GM12865 (cell line): ENCODE results near the gene ETNK1.
"Not testable (repeated sequence)": the region's sequence is repeated elsewhere in the genome, so short reads cannot be mapped to it uniquely, and the experiment has no call there.

ENCODE experiments used
- DNase-seq: peaks from one replicate; pipeline ENCODE4 v3.0.0; 2010; ENCODE audit warnings: low read depth
- H3K4me3 ChIP-seq: 2 replicates; pipeline ENCODE4 v1.5.1; 2011; ENCODE audit warnings: mild to moderate bottlenecking, low read depth, low read length, control low read depth
- TF ChIP-seq, protein P1 (sequence below): IDR thresholded peaks from 2 replicates; pipeline ENCODE4 v1.5.1; 2011; ENCODE audit warnings: low read length, control low read depth, low read depth, inconsistent platforms; ENCODE audit not compliant: insufficient read depth; ENCODE audit errors: missing control alignments

The ETNK1 gene

GRCh38 chr12:22598141-22598762, 26.7 kb upstream of the ETNK1 start:
- DNase-seq, result no peak
- TF ChIP-seq, protein P1, sequence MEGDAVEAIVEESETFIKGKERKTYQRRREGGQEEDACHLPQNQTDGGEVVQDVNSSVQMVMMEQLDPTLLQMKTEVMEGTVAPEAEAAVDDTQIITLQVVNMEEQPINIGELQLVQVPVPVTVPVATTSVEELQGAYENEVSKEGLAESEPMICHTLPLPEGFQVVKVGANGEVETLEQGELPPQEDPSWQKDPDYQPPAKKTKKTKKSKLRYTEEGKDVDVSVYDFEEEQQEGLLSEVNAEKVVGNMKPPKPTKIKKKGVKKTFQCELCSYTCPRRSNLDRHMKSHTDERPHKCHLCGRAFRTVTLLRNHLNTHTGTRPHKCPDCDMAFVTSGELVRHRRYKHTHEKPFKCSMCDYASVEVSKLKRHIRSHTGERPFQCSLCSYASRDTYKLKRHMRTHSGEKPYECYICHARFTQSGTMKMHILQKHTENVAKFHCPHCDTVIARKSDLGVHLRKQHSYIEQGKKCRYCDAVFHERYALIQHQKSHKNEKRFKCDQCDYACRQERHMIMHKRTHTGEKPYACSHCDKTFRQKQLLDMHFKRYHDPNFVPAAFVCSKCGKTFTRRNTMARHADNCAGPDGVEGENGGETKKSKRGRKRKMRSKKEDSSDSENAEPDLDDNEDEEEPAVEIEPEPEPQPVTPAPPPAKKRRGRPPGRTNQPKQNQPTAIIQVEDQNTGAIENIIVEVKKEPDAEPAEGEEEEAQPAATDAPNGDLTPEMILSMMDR, result no peak
- no peak overlapping the region for H3K4me3 ChIP-seq

- no peak overlapping the region for H3K4me3 ChIP-seq
- TF ChIP-seq, protein P1, result no peak
- no peak for DNase-seq
Observed at GRCh38 chr12:22598763-22599161, 26.2 kb upstream of the ETNK1 start.

DNA sequence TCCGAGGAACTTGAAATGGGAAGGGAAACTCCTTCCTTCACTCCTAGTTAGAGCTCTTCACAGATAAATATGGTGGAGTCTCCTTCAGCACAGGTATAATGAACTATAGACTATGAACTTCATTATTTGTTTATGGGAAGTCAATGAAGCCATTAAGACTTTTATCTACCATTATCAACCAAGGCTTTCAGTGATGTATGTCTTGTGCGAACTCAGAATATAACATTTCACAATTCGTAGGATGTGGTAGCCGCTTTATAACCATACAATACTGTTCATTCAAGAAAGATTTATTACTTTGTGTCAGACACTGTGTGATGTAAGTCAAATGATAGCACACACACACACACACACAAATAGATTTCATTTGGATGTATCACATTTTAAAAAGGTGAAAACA, 24.8 kb upstream of the ETNK1 start:
- TF ChIP-seq, protein P1, result no peak
- no peak overlapping the region for H3K4me3 ChIP-seq
- no peak for DNase-seq

DNA sequence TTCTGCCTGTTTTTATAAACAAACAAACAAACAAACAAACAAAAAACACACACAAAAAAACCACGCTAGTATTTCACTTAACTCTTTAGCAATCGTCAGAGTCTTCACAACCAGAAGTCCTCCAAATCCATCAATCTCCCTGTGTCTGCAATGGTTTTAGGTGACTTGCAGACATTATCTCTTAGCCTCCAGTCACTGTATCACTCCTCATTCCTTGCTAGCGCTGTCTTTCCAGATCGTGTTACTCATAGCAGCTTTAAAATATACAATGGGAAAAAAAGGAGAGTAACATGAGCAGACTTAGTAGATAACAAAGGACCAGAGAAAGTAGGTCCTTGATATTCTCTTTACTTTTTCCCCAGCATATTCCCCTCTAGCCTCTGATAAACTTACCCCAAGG, 15.5 kb upstream of the ETNK1 start:
- no peak for DNase-seq
- TF ChIP-seq, protein P1, result no peak
- H3K4me3 ChIP-seq, result no peak overlapping the region

DNA sequence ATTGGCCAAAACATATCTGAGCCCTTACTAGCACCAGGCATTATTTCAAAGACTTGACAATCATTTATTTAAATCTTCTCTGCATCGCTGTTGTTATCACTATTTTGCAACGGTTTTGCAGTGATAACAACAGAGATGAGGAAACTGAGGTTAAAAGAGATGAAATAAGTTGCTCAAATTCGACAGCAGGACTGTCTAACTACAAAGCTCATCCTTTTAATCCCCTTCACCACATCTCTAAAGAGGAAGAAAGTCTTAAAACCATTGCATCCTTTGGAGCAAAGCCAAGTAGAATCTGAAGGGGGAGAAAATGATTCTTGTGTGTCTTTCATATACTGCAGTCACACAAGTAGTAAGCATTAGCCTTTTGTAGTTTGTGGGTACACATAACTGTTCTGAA, 14.8 kb upstream of the ETNK1 start:
- TF ChIP-seq, protein P1, result no peak
- H3K4me3 ChIP-seq, result no peak overlapping the region
- DNase-seq, result no peak

GRCh38 chr12:22612822-22613221, 12.1 kb upstream of the ETNK1 start:
- DNase-seq, H3K4me3 ChIP-seq: not testable (repeated sequence)

DNA sequence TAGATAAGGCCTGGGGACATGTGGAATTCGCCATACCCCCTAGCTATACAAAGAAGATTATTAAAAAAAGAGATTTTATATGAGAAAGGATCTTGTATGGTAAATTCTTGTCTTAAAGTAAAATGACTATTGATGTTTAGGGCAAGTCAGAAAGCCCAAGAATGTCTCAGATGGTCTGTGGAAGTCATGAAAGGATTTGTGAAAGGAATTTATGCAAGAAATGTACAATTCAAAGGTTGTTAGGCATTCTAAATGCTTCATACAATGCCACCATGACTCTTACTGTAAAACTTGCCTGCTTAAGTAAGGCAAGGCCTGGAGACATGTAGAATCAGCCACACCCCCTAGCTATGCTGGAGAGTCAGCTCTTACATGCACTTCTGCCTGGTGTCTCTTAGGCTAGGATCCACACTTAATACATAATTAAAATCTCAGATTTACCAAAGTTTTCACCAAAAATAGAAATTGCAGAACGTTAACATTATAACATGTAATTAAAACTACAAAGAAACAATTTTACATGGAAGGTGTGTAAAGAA, 8.9 kb upstream of the ETNK1 start:
- H3K4me3 ChIP-seq, result no peak overlapping the region
- no peak for DNase-seq
- TF ChIP-seq, protein P1, result no peak
